SU-DHL-6 (cell line): Measurements from ENCODE around the gene NRL.

Experiments
- CTCF ChIP-seq: fragments of 200-600 bp; sonication (generic); IDR thresholded peaks from one replicate; pipeline ENCODE4 v1.5.1; 2017; ENCODE audit warnings: antibody characterized with exemption, mild to moderate bottlenecking, low read length, moderate library complexity; ENCODE audit not compliant: insufficient read depth, poor library complexity, severe bottlenecking
- EZH2phosphoT487 ChIP-seq: fragments of 200-600 bp; sonication (generic), shearing (Covaris generic); conservative IDR thresholded peaks from 2 replicates; pipeline ENCODE4 v1.6.1; 2018; ENCODE audit warnings: mild to moderate bottlenecking, antibody characterized with exemption, low read length, moderate library complexity, mixed read lengths

DNA sequence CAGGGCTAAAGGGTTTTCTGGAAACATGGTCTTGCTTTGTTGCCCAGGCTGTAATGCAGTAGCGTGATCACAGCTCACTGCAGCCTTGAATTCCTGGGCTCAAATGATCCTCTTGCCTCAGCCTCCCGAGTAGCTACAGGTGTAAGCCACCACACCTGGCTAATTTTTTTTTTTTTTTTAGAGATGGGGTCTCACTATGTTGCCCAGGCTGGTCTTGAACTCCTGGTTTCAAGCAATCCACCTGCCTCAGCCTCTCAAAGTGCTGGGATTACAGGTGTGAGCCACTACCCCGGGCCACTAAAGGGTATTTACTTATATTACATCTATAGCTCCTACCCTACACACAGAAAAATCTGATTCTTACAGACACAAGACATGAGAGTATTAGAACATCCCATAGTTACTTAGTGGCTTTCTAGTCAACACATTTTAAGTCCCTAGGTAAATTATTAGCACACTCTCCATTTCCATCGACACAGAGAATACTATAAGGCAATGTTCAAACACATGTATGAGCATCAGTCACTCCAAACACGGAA lies 6.3 kb downstream of the NRL start:
- no peak for TF ChIP-seq CTCF
- no peak for TF ChIP-seq EZH2phosphoT487
